ENCODE results near the gene C6orf132. TPM values are rescaled to one million over a fixed set of nuclear protein-coding genes. Genes with fewer than 3 reads are reported as not detected.

Gene C6orf132
- polyA plus RNA-seq, 4 donors, result 1.2 to 7.0 (median 3.8) TPM

- DNase-seq (ENCODE audit: low read depth in 4 of 4, low spot score in 3 of 4), result no peak
Observed at GRCh38 chr6:42110683-42111082, 31.7 kb downstream of the C6orf132 start.

DNA sequence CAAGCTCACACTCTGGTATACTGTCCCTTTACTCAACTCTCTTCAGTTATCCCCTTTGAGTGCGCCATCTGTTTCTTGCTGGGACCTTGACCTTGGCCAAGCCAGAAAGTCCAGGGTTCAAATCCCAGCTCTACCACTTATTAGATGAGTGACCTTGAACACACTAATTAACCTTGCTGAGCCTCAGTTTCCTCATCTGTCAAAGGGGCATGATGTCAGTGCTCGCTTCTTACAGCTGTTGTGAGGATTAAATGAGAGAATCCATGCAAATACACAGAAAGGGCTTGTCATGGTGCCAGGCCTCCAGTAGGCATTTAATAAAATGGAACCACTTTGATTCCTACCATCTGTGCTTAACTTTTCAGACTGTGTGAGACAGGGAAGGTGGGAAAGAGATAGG lies 34.3 kb downstream of the C6orf132 start:
- no peak for DNase-seq (ENCODE audit: low read depth in 4 of 4, low spot score in 3 of 4)

DNA sequence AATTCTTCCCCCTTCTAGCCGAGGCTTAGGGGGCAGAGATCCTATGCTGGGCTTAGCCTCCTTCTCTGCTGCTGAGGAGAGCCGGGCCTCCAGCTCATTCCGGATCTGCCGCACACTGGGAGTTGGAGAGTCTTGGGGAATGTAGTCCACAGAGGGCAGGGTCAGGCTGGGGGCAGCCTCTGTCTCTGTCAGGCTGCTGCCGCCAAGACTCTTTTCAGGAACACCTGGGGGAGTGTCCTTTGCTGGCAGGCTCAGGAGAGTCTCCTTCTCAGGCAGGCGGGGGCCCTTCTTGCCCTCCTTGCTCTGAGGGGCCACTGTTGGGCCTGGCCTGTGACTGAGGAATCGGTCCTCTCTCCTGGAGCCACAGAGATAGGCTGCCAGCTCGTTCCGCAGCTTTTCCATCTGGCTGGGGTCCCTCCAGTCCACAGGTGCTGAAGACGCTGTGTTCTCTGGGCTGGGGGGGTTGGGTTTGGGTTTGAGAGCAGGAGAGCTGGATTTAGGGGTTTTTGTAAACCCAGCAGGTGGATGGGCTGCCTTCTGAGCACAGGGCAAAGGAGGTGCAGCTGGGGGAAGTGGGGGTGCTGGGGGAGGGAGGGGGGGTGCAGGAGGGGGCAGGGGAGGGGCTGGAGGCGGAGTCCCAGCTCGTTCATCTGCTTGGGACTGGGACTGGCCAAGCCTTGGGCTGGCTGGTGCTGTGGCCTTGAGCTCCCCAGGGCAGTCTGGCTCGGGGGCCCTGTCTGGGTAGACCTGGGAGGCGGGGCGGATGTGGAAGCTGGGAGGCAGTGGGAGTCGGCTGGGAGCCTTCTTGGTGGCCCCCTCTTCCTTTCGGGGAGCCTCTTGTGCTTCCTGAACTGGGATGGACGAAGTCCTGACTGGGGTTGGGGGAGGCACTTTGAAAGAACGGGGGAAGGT lies 36.1 kb downstream of the C6orf132 start:
- peak in 1 of 4 donors; percentile 29 for DNase-seq (ENCODE audit: low read depth in 4 of 4, low spot score in 3 of 4)

- DNase-seq (ENCODE audit: low read depth in 4 of 4, low spot score in 3 of 4), result no peak
Observed at GRCh38 chr6:42105709-42106108, 36.7 kb downstream of the C6orf132 start.

GRCh38 chr6:42105156-42105648 lies 37.2 kb downstream of the C6orf132 start:
- DNase-seq (ENCODE audit: low read depth in 4 of 4, low spot score in 3 of 4), result no peak

GRCh38 chr6:42104804-42105125 lies 37.7 kb downstream of the C6orf132 start:
- no peak for DNase-seq (ENCODE audit: low read depth in 4 of 4, low spot score in 3 of 4)

DNA sequence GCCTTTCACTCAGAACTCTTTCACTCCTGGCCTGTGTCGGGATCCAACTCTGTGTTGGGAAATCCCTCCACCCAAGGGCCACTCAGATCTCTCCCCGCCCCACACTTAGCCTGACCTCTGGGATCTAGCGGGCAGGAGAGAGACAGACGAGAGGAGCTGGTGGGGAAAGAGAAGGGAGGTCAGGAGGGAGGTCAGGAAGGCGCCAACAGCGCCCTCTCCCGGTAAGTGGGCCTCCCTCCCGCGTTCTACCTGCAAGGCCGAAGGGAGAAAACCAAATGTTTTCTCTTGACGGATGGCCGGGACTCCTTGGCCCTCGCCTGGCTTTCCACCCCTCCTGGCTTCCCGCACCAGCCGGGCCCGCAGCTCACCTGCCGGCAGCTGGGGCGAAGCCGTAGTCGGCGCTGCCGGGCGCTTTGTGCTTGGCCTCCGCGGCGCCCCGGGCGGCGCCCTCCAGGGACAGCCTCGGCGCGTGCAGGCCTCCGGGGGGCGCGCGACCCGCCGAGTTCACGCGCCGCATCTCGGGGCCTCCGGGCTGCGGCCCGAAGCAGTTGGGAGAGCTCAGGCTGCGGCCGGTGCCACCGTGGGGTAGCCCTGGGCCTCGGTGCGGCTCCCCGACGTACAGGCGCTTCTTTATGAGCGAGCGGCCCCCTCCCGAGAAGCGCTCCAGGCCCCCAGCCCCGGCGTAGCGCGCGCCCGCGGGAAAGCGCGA lies 38.2 kb downstream of the C6orf132 start:
- DNase-seq (ENCODE audit: low read depth in 4 of 4, low spot score in 3 of 4), result peak in 1 of 4 donors; percentile 29

- no peak for DNase-seq (ENCODE audit: low read depth in 4 of 4, low spot score in 3 of 4)
Observed at GRCh38 chr6:42103753-42104094, 38.7 kb downstream of the C6orf132 start.

DNA sequence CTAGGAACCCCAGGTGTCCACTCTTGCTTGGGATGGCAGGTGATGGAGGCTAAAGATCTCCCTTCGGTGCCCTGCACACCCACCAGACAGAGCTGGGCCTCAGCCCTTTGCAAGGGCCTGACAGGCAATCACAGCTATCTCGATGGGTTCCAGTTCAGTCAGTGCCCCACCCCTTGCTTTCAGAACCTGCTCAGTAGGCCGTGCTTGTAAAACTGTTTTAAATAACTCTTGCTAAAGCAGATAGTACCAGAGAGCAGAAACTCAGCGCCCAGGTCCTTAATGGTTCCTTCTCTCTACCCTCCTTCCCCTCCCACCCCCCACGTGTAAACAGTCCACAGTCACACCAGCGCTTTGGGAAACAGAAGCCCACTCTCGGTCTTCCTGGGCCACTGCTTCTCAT lies 39.2 kb downstream of the C6orf132 start:
- DNase-seq (ENCODE audit: low read depth in 4 of 4, low spot score in 3 of 4), result no peak

- no peak for DNase-seq (ENCODE audit: low read depth in 4 of 4, low spot score in 3 of 4)
Observed at GRCh38 chr6:42101186-42101657, 41.2 kb downstream of the C6orf132 start.

- DNase-seq (ENCODE audit: low read depth in 4 of 4, low spot score in 3 of 4), result no peak
Observed at GRCh38 chr6:42100029-42100901, 42.2 kb downstream of the C6orf132 start.

DNA sequence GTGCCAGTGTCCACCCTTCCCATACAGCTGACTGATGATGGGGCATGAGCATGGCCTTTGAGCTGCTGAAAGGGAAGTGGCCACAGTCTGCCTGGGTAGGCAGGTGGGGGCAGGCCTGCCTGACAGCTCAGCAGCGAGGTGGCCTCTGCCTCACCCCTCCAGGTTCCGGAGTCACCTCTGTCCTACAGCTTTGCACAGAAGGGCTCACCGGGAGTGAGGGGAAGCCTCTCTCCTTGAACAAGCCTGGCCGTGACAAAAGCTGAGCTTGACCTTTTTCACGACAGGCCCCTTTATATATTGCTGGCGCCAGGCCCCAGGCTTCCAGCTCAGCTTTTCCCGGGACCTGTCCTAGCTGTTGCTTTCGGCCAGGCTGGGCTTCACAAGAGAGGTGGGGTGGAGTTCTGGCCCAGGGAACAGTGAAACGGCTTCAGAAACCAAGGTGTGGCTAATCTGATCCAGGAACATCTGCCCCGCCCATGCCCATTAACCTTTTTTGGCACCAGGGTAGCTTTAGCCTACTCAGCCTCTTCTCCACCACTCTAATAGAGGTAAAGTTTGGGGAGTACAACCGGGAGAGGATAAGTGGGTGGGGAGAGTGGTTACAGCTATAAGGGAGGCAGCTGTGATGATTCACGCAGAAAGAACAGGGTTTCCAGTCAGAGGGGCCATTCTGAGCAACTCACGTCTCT lies 42.9 kb downstream of the C6orf132 start:
- no peak for DNase-seq (ENCODE audit: low read depth in 4 of 4, low spot score in 3 of 4)

- DNase-seq (ENCODE audit: low read depth in 4 of 4, low spot score in 3 of 4), result no peak
Observed at GRCh38 chr6:42095776-42096541, 46.5 kb downstream of the C6orf132 start.

GRCh38 chr6:42095094-42095493 lies 47.3 kb downstream of the C6orf132 start:
- DNase-seq (ENCODE audit: low read depth in 4 of 4, low spot score in 3 of 4), result no peak

- no peak for DNase-seq (ENCODE audit: low read depth in 4 of 4, low spot score in 3 of 4)
Observed at GRCh38 chr6:42093582-42094329, 48.7 kb downstream of the C6orf132 start.

DNA sequence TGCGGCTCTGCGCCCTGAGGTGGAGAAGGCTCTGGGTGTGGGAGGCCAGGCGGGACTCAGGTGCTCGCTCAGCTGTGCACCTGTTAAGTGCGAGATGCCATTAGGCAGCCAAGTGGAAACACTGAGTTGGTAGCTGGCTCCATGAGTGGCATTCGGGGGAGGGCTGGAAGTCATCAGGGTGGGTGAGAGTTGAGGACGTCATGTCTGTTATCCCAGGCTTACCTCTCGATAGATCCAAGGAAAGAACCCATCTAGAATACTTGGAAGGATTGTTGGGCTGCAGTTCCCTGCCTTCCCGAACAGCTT lies 50.7 kb downstream of the C6orf132 start:
- DNase-seq (ENCODE audit: low read depth in 4 of 4, low spot score in 3 of 4), result peak in 1 of 4 donors; percentile 21

DNA sequence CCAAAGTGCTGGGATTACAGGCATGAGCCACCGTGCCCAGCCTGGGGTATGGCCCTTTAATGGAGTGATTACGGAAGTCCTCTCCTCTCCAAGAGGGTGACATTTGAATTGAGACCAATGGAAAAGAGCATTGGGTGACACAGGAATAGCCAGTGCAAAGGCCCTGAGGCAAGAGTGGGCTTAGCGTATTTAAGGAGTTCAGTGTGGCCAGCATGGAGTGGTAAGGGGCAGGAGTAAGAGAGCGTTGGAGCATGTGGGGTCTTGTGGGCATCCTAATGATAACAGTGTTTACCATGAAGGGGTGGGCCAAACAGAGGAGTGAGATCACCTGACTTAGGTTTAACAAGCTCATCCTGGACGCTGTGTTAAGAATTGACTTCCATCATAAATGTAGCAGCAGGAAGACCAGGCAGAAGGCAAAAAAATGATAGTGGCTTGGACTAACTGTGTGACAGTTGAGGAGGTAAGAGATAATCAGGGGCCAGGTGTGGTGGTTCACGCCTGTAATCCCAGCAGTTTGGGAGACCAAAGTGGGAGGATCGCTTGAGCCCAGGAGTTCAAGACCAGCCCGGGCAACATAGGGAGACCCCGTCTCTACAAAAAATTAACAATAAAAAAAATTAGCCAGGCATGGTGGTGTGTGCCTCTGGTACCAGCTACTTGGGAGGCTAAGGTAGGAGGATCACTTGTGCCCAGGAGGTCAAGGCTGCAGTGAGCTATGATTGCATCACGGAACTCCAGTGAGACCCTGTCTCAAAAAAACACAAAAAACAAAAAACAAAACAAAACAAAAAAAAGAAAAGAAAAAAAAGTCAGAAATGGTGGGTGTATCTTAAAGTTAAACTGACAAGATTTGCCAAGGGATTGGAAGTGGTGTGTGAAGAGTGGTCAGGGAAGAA lies 51.4 kb downstream of the C6orf132 start:
- DNase-seq (ENCODE audit: low read depth in 4 of 4, low spot score in 3 of 4), result no peak

GRCh38 chr6:42088101-42088591 lies 54.3 kb downstream of the C6orf132 start:
- no peak for DNase-seq (ENCODE audit: low read depth in 4 of 4, low spot score in 3 of 4)

All from left renal pelvis (tissue), 4 donors.